Aorta (tissue), 5 donors: Measurements from ENCODE around the gene FAM120AOS. TPM values are rescaled to one million over a fixed set of nuclear protein-coding genes. Genes with fewer than 3 reads are reported as not detected.

Experiments
- ATAC-seq: fragments of 200-7000 bp; cut with Tn5 transposase; one replicate; pipeline ENCODE4 v1.9.1; 2022; ENCODE audit warnings: moderate library complexity; ENCODE audit not compliant: low FRiP score
- DNase-seq, 2 donors: peaks; one replicate each; pipeline ENCODE4 v3.0.0-alpha.2; 2020
- H3K27ac ChIP-seq, 2 donors: one replicate each; pipeline ENCODE4 v1.5.1; 2013; ENCODE audit warnings: low read length in 2 of 2, mild to moderate bottlenecking in 2 of 2, moderate library complexity in 2 of 2, control low read depth in 1 of 2, inconsistent platforms in 1 of 2, low read depth in 1 of 2
- H3K27me3 ChIP-seq, 2 donors: one replicate each; pipeline ENCODE4 v1.6.1; 2013; ENCODE audit warnings: control low read depth in 1 of 2, low read length in 1 of 2, mild to moderate bottlenecking in 1 of 2, moderate library complexity in 1 of 2; ENCODE audit not compliant: insufficient read depth in 2 of 2, control insufficient read depth in 1 of 2
- H3K36me3 ChIP-seq, 2 donors: one replicate each; pipeline ENCODE4 v1.6.1; 2013; ENCODE audit warnings: control low read depth in 1 of 2, low read length in 1 of 2, mild to moderate bottlenecking in 1 of 2; ENCODE audit not compliant: insufficient read depth in 2 of 2, control insufficient read depth in 1 of 2
- H3K4me1 ChIP-seq, 2 donors: one replicate each; pipeline ENCODE4 v1.6.1; 2013; ENCODE audit warnings: low read length in 2 of 2, control low read depth in 1 of 2, mild to moderate bottlenecking in 1 of 2, moderate library complexity in 1 of 2; ENCODE audit not compliant: insufficient read depth in 2 of 2, control insufficient read depth in 1 of 2
- H3K4me3 ChIP-seq, 2 donors: one replicate each; pipeline ENCODE4 v1.5.1; 2013; ENCODE audit warnings: low read length in 2 of 2, control low read depth in 1 of 2, mild to moderate bottlenecking in 1 of 2
- H3K9me3 ChIP-seq: one replicate; pipeline ENCODE4 v1.6.1; 2013; ENCODE audit warnings: mild to moderate bottlenecking, low read length; ENCODE audit not compliant: control insufficient read depth
- WGBS, 2 donors: extraction: QIAGEN DNeasy Blood & Tissue Kit; methylation state at CpG; one replicate each; pipeline ENCODE4 v1.1.7; 2013; 5-methylcytosine and 5-hydroxymethylcytosine counted together
- intact Hi-C, 2 donors: fragments of 100-400 bp; cut with DNase I; formaldehyde crosslinking; loops; one replicate each; pipeline versions ENCODE4 v1.14.2 to v1.15.0; 2022
- polyA plus RNA-seq, 2 donors: library from polyadenylated mRNA; stranded (reverse); fragments of 200-250 nt; gene quantifications; one replicate each; pipeline ENCODE4 v1.2.3, GENCODE V29; 2013
- total RNA-seq, 2 donors: library from RNA; stranded (reverse); fragmentation: NEBNext Ultra II Directional; extraction: Animal tissue kit (Norgen Biotek cat#: 25700); gene quantifications; one replicate each; pipeline ENCODE4 v1.2.1, GENCODE V29; 2021
- donor health status: healthy with polysubstance abuse.
- donor health status: Bipolar disorder and iron deficiency.
- donor health status: DM: no; HTN: no; CAD: no.
- donor health status: DM: no; HTN: no; CAD: no.
- donor health status: DM: yes; HTN: yes; CAD: no.

FAM120AOS gene
- total and polyA plus RNA-seq, 4 donors, result 38.3 to 57.2 (median 40.7) TPM

DNA sequence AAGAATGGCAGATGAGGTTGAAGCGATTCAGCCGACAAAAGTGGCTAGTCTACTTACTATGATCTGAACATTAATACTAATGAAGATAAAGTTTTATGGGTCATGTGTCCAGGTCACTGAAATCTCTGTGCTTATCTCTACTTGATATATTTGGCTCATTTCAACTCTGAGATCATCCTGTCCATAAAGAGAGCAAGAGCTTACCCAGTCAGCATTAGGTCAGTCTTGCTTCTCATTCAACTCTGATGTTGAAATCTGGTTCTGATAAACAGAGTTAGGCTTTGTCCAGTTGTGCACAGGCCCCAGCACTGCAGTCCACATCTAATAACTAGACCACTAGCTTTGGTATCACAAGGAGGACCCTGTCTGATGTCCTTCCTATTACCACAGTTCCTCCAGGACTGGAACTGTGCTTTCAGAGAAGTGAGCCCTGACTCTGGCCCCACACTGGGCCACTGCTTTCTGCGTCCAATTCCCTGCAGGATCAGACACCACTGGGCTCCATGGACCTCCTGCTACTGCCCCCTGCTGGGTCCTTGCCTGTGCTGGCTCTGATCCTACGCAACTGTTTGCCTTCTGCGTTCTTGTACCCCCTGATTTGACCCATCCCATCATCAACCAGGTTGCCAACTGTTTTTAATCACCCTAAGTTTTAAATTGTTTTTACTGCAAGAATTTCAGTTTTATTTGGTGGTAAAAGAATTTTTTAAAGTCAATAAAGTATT is 25.6 kb downstream of the FAM120AOS start:
- Histone ChIP-seq H3K4me1 (no peaks in the 10 kb centered on the region), H3K4me3 (no peak overlapping the region), H3K27ac (no peak overlapping the region), H3K36me3 (no peaks in the 10 kb centered on the region), H3K9me3 (no peaks in the 10 kb centered on the region), H3K27me3 (no peaks in the 10 kb centered on the region)
- 68 to 79% methylated on average over 5 of the region's 5 CpGs for WGBS, 2 donors
- ATAC-seq, result no peak
- intact Hi-C loops, result no loop called here
- DNase-seq, result no peak

- DNase-seq, result no peak
- no peak for ATAC-seq
- Histone ChIP-seq H3K27ac (no peak overlapping the region), H3K27me3 (no peaks in the 10 kb centered on the region), H3K36me3 (no peaks in the 10 kb centered on the region), H3K9me3 (peaks cover 11% of the 10 kb centered on the region), H3K4me1 (no peaks in the 10 kb centered on the region), H3K4me3 (no peak overlapping the region)
- intact Hi-C loops, result no loop called here
- 51 to 57% methylated on average over 10 of the region's 10 CpGs for WGBS, 2 donors
Observed at GRCh38 chr9:93422977-93423616, 30.3 kb downstream of the FAM120AOS start.

DNA sequence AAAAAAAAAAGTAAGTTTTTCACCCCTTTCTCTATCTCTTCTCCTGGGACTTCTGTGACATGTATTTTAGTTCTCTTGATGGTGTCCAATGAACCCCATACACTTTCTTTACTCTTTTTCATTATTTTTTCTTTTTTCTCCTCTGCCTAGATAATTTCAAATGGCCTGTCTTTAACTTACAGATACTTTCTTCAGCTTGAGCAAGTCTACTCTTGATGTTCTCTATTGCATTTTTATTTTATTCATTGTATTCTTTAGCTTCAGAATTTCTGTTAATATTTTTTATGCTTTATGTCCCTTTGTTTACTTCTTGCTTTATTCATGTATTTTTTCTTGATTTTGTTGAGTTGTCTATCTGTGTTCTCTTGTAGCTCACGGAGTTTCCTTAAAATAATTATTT is 34.4 kb downstream of the FAM120AOS start:
- Histone ChIP-seq H3K27me3 (no peaks in the 10 kb centered on the region), H3K4me3 (no peak overlapping the region), H3K9me3 (peaks cover 13% of the 10 kb centered on the region), H3K36me3 (no peaks in the 10 kb centered on the region), H3K27ac (no peak overlapping the region), H3K4me1 (no peaks in the 10 kb centered on the region)
- no peak for ATAC-seq
- intact Hi-C loops, result no loop called here
- no peak for DNase-seq
- WGBS, 2 donors, result 84 to 93% methylated on average over 1 of the region's 1 CpG

DNA sequence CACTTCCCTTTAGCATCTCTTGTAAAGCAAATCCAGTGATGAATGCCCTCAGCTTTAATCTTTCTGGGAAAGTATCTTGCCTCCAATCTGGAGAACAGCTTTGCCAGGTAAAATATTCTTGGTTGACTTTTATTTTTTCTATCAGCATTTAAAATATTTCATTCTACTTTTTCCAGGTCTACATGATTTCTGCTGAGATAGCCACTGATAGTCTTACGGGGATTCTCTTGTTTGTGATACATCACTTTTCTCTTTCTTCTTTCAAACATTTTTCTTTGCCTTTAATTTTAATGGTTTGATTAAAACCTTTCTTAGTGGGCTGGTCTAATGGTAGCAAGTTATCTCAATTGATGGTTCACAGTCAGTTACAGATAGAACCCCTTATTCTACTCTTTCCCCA is 35.8 kb downstream of the FAM120AOS start:
- no peak for ATAC-seq

GRCh38 chr9:93416530-93417235 is 36.7 kb downstream of the FAM120AOS start:
- ATAC-seq (no peak), DNase-seq (no peak)
- Histone ChIP-seq H3K27ac (no peak overlapping the region), H3K36me3 (no peaks in the 10 kb centered on the region), H3K27me3 (no peaks in the 10 kb centered on the region), H3K9me3 (peaks cover 13% of the 10 kb centered on the region), H3K4me3 (no peak overlapping the region), H3K4me1 (no peaks in the 10 kb centered on the region)
- intact Hi-C loops, result no loop called here
- 88 to 92% methylated on average over 8 of the region's 8 CpGs for WGBS, 2 donors

More for the DNA sequence above, 35.8 kb downstream of the FAM120AOS start:
- WGBS, 2 donors, result 91 to 92% methylated on average over 1 of the region's 1 CpG
- intact Hi-C loops, result no loop called here
- DNase-seq, result no peak
- no peaks in the 10 kb centered on the region for H3K4me1 ChIP-seq
- H3K4me3 ChIP-seq, result no peak overlapping the region
- no peak overlapping the region for H3K27ac ChIP-seq
- no peaks in the 10 kb centered on the region for H3K27me3 ChIP-seq
- peaks cover 13% of the 10 kb centered on the region for H3K9me3 ChIP-seq
- no peaks in the 10 kb centered on the region for H3K36me3 ChIP-seq

- ATAC-seq, result no peak
- Histone ChIP-seq H3K27me3 (no peaks in the 10 kb centered on the region), H3K9me3 (peaks cover 13% of the 10 kb centered on the region), H3K4me3 (no peak overlapping the region), H3K36me3 (no peaks in the 10 kb centered on the region), H3K4me1 (no peaks in the 10 kb centered on the region), H3K27ac (no peak overlapping the region)
- intact Hi-C loops, result no loop called here
- DNase-seq, result no peak
- WGBS, 2 donors, result 81 to 85% methylated on average over 2 of the region's 2 CpGs
Observed at GRCh38 chr9:93415176-93415690, 38.1 kb downstream of the FAM120AOS start.

DNA sequence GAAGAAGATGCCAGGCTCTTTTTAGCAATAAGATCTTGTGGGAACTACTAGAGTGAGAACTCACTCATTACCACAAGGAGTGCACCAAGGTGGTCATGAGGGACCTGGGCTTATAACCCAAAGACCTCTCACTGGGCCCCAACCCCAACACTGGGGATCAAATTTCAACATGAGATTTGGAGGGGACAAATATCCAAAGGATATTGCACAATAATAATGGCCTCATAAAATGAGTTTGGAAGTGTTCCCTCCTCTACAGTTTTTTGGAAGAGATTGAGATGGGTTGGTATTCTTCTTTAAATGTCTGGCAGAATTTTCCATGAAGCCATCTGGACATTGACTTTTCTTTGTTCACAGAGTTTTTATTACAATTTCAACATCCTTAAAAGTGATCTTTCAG is 39.9 kb downstream of the FAM120AOS start:
- Histone ChIP-seq H3K9me3 (peaks cover 5% of the 10 kb centered on the region), H3K4me1 (no peaks in the 10 kb centered on the region), H3K36me3 (no peaks in the 10 kb centered on the region), H3K4me3 (no peak overlapping the region), H3K27ac (no peak overlapping the region), H3K27me3 (no peaks in the 10 kb centered on the region)
- ATAC-seq (no peak), DNase-seq (no peak)
- intact Hi-C loops, result no loop called here

- Histone ChIP-seq H3K27me3 (no peaks in the 10 kb centered on the region), H3K4me3 (no peak overlapping the region), H3K27ac (no peak overlapping the region), H3K4me1 (no peaks in the 10 kb centered on the region), H3K36me3 (no peaks in the 10 kb centered on the region), H3K9me3 (no peaks in the 10 kb centered on the region)
- ATAC-seq (no peak), DNase-seq (no peak)
- WGBS, 2 donors, result 92 to 98% methylated on average over 5 of the region's 5 CpGs
- intact Hi-C loops, result no loop called here
Observed at GRCh38 chr9:93406371-93406770, 47.0 kb downstream of the FAM120AOS start.
